ENCODE data around the gene GPX3. TPM values are rescaled to one million over a fixed set of nuclear protein-coding genes. Genes with fewer than 3 reads are reported as not detected.

Gene GPX3, protein sequence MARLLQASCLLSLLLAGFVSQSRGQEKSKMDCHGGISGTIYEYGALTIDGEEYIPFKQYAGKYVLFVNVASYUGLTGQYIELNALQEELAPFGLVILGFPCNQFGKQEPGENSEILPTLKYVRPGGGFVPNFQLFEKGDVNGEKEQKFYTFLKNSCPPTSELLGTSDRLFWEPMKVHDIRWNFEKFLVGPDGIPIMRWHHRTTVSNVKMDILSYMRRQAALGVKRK
- over 10,000 TPM in 1 of 4 donors, 1,000 to 10,000 TPM in 3; 2,730 to 12,549 (median 7,201) TPM for total RNA-seq

DNA sequence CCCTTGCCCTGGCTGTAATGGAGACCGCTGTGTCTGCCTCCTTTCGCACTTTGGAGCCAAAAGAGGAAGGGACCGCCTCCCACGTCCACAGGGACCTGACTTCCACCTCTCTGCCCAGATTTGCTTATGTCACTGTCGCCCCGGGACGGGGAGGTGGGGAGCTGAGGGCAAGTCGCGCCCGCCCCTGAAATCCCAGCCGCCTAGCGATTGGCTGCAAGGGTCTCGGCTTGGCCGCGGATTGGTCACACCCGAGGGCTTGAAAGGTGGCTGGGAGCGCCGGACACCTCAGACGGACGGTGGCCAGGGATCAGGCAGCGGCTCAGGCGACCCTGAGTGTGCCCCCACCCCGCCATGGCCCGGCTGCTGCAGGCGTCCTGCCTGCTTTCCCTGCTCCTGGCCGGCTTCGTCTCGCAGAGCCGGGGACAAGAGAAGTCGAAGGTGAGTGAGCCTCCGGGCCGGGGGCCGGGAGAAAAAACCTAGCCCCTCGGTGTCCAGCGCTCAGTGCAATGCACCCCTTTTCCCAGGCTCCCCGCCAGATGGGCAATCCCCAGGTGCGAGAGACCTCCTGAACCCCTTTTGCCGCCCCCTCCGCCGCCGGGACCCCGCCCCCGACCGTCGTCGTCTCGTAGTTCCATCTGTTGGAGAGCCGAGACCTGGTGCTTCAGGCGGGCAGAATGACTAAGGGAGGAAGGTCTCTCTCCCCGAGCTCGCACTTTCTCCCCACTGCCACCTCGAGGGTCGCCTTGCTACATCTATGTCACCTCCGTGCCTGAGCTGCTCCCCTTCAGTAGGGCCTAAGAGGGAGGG is at the start of gene GPX3:
Gene GPX3, plus strand, starts transcription at position 288 of the 807 bp plus-strand sequence. Its CDS starts 64 bp downstream, at position 352.
- peaks cover 74 to 78% of the 10 kb centered on the region in 2 donors for H3K4me1 ChIP-seq
- peak in 1 of 6 experiments; percentile 21 for TF ChIP-seq CTCF (IDR thresholded peaks at IDR 0.05)
- TF ChIP-seq POLR2A (IDR thresholded peaks at IDR 0.05), result peak; percentile 95 to 100
- intact Hi-C loops (cut with DNase I), result no loop called here
- peak within 1 kb of the TSS; percentile 92 to 99 (median 94) for H3K27ac ChIP-seq
- 1 to 7% methylated on average over 26 of the region's 54 CpGs for WGBS, 2 donors
- H3K9me3 ChIP-seq, result no peaks in the 10 kb centered on the region
- no peaks in the 10 kb centered on the region for H3K27me3 ChIP-seq
- H3K36me3 ChIP-seq, result peaks cover 13 to 39% of the 10 kb centered on the region in 2 donors
- H3K4me3 ChIP-seq (replicated peaks in 1 of 3), result peak within 1 kb of the TSS; percentile 24 to 77 (median 55)
- peak; percentile 99 for DNase-seq

- H3K4me3 ChIP-seq (replicated peaks in 1 of 3), result no peak overlapping the region
- no peaks in the 10 kb centered on the region for H3K36me3 ChIP-seq
- no peak for DNase-seq
- intact Hi-C loops (cut with DNase I), result no loop called here
- no peaks in the 10 kb centered on the region for H3K27me3 ChIP-seq
- H3K9me3 ChIP-seq, result no peaks in the 10 kb centered on the region
- no peaks in the 10 kb centered on the region for H3K4me1 ChIP-seq
- TF ChIP-seq CTCF (IDR thresholded peaks at IDR 0.05) (no peak), POLR2A (IDR thresholded peaks at IDR 0.05) (no peak)
- WGBS, 2 donors, result 71 to 72% methylated on average over 3 of the region's 3 CpGs
- H3K27ac ChIP-seq, result no peak overlapping the region
Observed at GRCh38 chr5:150978590-150978989, 41.8 kb upstream of the GPX3 start.

- TF ChIP-seq CTCF (IDR thresholded peaks at IDR 0.05) (no peak), POLR2A (IDR thresholded peaks at IDR 0.05) (no peak)
- H3K27ac ChIP-seq, result no peak overlapping the region
- DNase-seq, result no peak
- WGBS, 2 donors, result 80 to 82% methylated on average over 3 of the region's 3 CpGs
- intact Hi-C loops (cut with DNase I), result no loop called here
- H3K4me1 ChIP-seq, result no peaks in the 10 kb centered on the region
- no peak overlapping the region for H3K4me3 ChIP-seq (replicated peaks in 1 of 3)
- no peaks in the 10 kb centered on the region for H3K27me3 ChIP-seq
- H3K36me3 ChIP-seq, result no peaks in the 10 kb centered on the region
- no peaks in the 10 kb centered on the region for H3K9me3 ChIP-seq
Observed at GRCh38 chr5:150987746-150988145, 32.6 kb upstream of the GPX3 start.

DNA sequence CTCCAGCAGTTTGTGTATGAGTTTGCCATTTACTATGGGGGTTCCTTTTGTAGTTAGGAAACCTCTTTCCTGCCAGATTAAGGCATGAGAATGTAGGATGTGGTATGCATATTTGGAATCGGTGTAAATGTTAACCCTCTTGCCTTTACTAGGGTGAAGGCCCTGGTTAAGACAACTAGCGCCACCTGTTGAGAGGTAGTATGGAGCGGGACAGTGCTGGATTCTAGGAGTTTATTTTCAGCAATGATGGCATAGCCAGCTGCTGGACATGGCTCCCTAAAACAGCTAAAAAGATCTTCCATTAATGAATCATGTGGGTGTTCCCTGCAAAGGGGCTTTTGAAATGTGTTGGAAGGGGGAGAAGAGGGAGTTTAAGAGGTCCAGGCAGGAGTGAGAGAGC is 30.7 kb upstream of the GPX3 start:
- TF ChIP-seq POLR2A (IDR thresholded peaks at IDR 0.05) (no peak), CTCF (IDR thresholded peaks at IDR 0.05) (no peak)
- H3K36me3 ChIP-seq, result no peaks in the 10 kb centered on the region
- H3K4me1 ChIP-seq, result no peaks in the 10 kb centered on the region
- no peaks in the 10 kb centered on the region for H3K9me3 ChIP-seq
- no peak overlapping the region for H3K27ac ChIP-seq
- intact Hi-C loops (cut with DNase I), result no loop called here
- WGBS, 2 donors, result 75 to 76% methylated on average over 3 of the region's 3 CpGs
- no peaks in the 10 kb centered on the region for H3K27me3 ChIP-seq
- DNase-seq, result no peak
- H3K4me3 ChIP-seq (replicated peaks in 1 of 3), result no peak overlapping the region

DNA sequence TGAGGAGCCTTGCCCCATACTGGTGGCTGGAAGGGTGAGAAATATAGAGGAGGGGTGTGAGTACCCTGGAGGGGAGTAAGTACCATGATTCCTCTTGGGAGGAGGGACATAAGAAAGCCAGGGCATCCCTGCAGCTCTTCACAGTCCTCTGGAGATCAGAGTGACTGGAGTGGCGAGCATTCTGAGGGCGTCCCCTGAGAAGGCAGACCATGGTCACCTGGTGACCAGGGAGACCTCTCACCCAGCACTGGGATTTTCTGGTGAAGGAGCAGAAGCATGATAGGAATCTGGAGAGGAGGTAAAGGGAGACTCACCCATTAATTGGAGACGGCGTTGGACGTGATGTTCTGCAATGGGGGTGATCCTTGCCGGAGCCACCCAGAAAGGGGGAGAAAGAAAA is 27.7 kb upstream of the GPX3 start:
- Histone ChIP-seq H3K4me1 (no peaks in the 10 kb centered on the region), H3K27me3 (no peaks in the 10 kb centered on the region), H3K9me3 (no peaks in the 10 kb centered on the region), H3K4me3 (replicated peaks in 1 of 3) (no peak overlapping the region), H3K27ac (no peak overlapping the region), H3K36me3 (no peaks in the 10 kb centered on the region)
- 96 to 98% methylated on average over 6 of the region's 6 CpGs for WGBS, 2 donors
- intact Hi-C loops (cut with DNase I), result no loop called here
- TF ChIP-seq CTCF (IDR thresholded peaks at IDR 0.05), result no peak
- TF ChIP-seq POLR2A (IDR thresholded peaks at IDR 0.05), result no peak
- DNase-seq, result no peak

Data from thyroid gland (tissue), 4 donors.